GM19455 (cell line): ENCODE results near the gene CCDC136.
A peak's percentile ranks its signal among the peaks of the same experiment; 100 is the strongest.

Experiments used
- ATAC-seq: cut with Tn5 transposase; IDR thresholded peaks from one replicate; pipeline ENCODE4 v1.9.1; 2021; ENCODE audit not compliant: unreplicated experiment

Gene CCDC136

DNA sequence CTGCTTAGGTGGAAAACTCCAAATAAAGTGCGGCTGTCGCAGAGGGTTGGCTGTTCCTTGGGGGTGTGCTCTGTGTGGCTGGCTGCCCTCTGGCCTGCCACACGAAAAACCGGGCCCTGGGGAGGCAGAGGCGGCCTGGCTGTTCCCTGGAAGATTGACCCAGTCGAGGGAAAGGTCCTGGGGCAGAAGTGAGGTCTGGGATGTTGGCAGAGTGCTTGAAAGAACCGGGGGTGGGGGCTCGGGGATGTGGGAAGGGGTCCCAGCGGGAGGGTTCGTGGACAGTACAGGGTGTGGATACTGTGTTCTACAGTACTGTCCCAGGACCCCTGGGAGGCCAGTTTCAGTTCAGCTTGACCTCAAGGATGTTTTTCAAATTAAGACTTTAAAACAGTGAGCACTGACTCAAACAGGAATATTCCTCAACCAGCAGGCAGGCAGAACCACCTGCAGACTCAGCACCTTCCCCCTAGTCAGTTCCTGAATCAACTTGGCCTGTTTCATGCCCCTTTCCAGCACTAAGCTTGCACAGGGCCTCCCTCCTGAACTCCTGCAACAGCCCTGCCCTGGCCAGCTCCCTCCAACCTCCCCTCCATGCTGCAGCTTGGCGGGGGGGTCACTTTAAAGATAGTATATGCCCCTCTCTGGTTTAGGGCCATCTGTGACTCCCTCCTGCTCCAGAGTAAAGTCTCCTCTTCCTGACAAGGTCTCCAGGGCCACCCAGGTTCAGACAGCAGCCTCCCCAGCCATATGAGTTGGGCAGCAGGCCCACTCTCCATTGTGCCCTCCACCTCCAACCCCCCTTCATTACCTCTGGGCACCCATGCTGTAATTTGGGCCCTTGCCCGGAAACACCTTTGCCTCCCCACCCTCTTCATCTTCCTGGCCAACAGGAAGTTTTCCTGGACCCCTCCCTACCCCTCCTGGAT lies 67.7 kb downstream of the CCDC136 start:
- no peak for ATAC-seq

- ATAC-seq = no peak
Observed at GRCh38 chr7:128860158-128861073, 68.6 kb downstream of the CCDC136 start.

DNA sequence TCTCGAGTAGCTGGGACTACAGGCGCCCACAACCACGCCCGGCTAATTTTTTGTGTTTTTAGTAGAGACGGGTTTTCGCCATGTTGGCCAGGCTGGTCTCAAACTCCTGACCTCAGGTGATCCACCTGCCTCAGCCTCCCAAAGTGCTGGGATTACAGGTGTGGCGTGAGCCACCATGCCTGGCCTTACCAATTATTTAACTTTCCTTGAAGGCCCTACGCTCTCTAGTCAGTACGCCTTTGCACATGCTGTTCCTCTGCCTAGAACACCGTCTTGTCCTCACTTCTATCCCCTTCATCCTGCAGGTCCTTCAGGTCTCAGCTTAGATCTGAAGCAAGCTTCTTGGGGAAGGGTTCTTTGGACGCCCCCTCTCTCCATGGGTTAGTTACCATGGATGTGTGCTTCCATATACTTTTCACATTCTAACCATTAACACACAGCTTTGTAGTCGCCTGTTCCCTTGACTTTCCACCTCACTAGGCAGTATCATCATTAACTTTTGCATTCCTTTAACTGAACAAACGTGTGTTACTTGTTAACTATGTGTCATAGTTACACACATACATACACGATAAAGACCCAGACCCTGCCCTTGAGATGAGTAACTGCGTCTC lies 70.3 kb downstream of the CCDC136 start:
- ATAC-seq = no peak

- peak; percentile 87 for ATAC-seq
Observed at GRCh38 chr7:128862571-128863432, 71.0 kb downstream of the CCDC136 start, which contains the start of gene ATP6V1F. ATP6V1F (plus strand) TSS chr7:128862856; CDS start chr7:128862905, 49 bp downstream.

GRCh38 chr7:128863433-128863989 lies 71.7 kb downstream of the CCDC136 start:
- ATAC-seq = peak; percentile 38

GRCh38 chr7:128865303-128865702 lies 73.5 kb downstream of the CCDC136 start:
- ATAC-seq = no peak

GRCh38 chr7:128865996-128866877 lies 74.5 kb downstream of the CCDC136 start:
- ATAC-seq = no peak

DNA sequence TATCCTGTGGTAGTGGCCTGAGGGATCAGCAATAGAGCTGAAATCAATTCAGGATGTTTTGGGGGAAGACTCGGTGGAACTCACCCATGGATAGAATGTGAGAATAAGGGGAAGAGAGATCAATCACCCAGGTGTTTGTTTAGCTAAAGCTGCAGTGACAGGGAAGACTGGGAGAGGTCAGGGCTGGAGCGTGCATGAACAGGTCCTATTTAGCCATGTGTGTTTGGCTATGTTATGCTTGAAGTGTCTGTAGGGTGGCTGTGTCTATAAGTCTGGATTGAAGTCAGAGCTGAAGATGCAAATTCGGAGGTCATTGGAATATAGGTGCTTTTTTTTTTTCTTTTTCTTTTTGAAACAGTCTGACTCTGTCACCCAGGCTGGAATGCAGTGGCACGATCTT lies 75.5 kb downstream of the CCDC136 start:
- ATAC-seq = no peak

- ATAC-seq = no peak
Observed at GRCh38 chr7:128867842-128868623, 76.3 kb downstream of the CCDC136 start.

DNA sequence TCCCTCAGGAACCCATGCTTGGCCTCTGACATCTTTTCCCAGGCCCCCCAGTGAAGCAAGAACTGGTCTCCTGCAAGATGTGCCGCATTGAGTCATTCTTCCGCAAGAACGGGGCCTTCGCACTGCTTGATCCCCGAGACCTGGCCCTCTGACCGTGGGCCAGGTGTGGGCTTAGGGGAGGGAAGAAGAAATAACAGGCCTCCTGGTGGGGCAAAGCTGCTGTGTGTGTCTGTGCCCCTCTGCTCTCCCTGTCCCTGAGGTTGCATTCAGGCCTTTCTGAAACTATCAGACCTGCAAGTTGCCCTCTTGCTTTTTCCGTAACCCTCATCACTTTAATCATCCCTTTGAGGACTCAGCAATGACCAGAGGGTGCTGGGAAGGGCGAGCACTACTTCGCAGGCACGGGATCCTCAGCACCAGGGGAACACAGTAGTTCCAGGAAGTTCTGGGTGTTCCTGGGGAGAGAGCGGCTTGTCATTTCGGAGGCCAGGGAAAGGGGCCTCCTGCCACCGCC lies 76.9 kb downstream of the CCDC136 start:
- no peak for ATAC-seq

GRCh38 chr7:128869138-128869943 lies 77.6 kb downstream of the CCDC136 start:
- ATAC-seq = no peak

- no peak for ATAC-seq
Observed at GRCh38 chr7:128869944-128870285, 78.1 kb downstream of the CCDC136 start.

- no peak for ATAC-seq
Observed at GRCh38 chr7:128871050-128871449, 79.3 kb downstream of the CCDC136 start.
